Hematopoietic multipotent progenitor cell treated with erythropoietin and hydrocortisone succinate and interleukin-3 and kit ligand, for 8 days (in vitro differentiated cells): ENCODE data around the gene AK1.
A peak's percentile ranks its signal among the peaks of the same experiment; 100 is the strongest.

Experiments
- DNase-seq: peaks from one replicate; pipeline ENCODE4 v3.0.0-alpha.2; 2015

The AK1 gene

DNA sequence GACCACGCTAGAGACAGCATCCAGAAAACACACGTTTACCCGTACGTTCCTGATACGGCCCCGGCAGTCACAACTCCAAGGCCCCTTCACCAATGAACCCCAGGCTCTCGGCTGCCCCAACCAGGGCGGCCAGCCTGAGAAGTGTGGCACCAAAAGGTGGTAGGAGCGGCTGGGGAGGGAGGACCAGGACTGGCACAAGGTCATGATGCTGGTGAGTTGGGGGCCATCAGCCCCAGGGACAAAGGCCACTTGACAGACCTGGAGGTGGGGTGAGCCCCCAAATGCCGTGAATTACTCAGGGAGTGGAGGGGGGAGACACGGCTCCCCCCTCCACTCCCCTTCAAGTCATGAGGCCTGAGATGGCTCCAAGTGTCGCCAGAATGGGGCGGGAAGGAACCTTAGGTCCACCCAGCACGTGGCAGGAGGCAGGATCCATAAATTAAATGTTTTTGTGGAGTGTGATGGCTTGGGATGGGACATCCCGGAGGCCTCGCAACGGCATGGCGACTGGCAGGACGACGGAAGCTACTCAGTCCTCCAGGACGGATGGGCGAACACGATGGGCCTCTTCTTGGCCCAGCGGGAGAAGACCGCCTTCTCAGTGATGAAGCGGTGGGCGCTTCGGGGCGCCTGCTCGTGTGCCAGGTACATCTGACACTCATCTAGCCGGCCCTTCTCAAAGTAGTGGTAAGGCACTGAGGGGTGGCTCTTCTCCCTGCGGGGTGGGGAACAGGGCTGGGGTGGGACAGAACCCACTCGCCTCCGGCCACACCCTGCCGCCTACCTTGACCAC is 30.6 kb upstream of the AK1 start:
- DNase-seq, result no peak

DNA sequence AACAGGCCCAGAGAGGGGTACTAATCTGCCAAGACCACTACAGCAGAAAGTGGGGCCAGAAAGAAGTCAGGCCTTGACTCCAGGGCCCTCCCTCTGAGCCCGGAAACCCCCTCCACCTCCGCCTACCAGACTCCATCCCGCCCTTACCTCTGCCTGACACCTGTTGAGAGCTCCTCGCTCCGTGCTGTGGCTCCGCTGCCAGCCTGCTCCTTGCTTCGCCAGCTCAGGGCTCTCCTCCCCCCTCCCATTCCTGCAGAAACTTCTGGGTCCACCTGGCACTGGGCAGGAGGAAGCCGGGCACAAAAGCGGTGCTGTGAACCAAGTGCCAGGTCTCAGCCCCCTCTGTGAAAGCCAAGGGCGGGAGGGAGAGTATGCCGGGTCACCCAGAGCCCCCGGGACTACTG is 28.3 kb upstream of the AK1 start:
- DNase-seq, result no peak

GRCh38 chr9:127905004-127905728 is 27.7 kb upstream of the AK1 start:
- no peak for DNase-seq

DNA sequence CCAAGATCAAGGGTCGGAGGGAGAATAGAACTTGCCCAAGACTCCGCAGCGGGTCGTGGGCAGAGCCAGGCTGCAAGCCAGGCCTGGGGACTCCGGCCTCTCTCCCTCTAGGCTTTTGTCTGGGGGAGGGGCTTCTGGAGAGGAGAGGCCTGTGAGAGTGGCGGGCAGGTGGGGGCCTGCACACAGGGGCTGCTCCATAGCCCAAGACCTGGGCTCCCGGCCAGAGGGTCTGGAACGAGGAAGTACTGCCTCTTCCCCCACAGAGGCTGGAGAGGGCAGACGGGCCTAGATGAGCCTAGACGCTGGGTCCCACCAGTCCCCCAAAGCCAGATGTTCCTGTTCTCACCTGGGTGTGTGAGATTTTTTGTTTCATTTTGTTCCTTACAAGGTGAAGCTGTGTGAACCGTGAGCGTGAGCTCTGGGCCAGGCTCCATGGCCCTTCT is 27.1 kb upstream of the AK1 start:
- no peak for DNase-seq

DNA sequence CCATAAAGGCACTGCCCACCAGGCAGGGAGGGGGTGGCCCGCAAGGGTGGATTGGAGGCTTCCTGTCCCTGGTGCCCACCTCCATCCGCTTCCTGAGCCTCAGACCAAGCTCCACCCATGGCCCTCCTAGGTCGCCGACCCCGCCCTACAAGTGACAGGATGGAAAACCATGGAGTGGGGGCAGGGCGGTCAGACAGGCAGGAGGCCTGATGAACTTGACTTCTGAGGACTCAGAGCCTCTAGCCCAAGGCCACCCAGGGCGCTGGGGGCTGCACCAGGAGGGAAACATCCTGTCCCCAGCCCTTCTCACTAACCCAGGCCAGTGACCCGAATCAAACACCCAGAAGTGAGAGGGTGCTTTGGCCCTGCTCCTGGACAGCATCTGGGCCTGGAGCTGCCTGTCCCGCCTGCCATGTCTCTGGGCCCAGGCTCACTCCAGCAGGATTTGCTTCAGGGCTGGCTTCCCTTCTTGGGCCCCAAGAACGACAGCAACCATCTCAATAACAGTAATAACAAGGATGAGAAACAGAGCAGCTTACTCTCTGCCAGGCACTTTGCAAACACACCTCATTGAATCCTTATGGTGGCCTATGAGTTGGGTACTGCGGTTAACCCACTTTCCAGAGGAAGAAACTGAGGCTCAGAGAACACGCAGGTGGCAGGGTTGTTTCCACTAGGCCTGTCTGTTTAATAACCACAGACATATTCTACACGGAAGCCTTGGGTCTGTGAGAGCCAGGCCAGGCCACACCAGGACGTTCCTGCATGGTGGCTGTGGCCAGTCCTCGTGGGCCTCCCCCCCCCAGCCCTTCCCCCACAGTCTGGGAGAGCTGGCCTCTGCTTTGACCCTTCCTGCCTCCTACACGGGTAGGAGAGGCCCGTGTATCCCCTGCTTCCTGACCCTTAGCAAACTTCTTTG is 26.3 kb upstream of the AK1 start:
- DNase-seq, result peak; percentile 90

DNA sequence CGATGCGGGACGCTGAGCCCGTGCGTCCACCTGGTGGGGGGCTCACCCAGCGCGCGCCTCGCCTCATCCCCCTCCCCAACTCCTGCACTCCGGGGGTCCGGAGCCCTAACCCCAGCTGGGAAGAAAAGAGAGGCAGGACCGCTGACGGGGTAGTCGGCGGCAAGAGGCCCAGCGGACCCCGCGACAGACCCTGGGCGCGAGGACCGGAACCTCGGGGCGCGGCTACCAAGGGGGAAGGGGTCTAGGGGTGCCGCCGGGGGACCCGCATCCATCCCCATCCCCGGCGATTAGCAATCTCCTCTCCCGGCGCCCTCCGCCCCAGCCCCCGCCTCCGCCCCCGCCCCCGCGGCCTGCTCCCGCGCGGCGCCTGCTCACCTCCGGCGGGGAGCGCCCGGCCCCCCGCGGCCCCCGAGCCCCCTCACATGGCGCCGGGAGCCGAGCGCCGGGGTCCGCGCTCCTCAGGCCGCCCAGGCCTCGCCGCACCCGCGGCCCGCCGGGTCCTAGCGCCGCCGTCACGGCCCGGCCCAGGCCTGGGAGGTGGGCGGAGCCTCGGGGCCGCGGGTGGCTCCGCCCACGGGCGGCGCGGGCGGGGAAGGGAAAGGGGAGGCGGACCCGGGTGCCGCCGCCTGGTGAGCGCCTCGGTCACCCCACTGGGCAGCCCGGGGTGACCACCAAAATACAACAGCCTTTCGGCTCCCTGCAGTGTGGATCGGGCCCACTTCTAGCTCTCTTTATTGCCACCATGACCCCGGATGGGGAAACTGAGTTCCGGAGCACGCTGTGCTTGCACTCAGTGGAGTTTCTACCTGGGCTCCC is 21.9 kb upstream of the AK1 start, which contains the start of gene ST6GALNAC6:
TSS of gene ST6GALNAC6 (minus strand) at position 476 of the 816 bp plus-strand sequence. CDS start 1,622 bp downstream, outside the sequence.
- peak; percentile 74 for DNase-seq

DNA sequence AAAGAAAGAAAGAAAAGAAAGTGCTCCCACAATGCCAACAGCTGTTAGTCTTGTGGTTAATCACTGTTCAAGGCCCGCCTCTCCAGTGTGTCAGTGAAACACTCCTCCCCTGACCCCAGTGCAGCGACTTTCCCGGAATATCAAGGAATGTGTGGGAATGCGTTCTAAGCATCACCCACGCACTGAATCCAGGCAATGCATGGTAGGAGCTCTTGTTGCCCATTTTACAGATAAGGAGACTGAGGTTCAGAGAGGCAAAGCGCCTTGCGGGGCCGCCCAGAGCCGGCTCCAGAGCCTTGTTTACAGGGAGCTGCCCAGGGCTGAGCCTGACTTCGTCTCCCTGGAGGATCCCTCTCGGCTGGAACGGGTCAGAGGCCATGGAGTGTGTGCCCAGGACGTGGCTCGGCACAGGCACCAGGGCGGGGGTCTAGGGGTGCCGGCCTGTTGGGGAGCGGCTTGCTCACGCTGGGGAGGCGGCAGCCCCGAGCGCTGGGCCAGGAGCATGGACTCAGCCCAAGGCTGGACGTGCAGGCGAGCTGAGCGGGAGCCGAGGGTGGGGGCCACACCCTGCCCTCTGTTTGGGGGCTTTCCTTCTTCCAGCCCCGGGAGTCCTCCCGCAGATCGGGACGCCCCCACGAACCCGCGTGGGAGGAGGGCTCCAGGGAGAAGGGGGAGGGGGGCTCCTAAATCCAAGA is 21.1 kb upstream of the AK1 start:
- peak; percentile 46 for DNase-seq

- peak; percentile 86 for DNase-seq
Observed at GRCh38 chr9:127897193-127897692, 19.8 kb upstream of the AK1 start.

GRCh38 chr9:127896395-127897192 is 19.1 kb upstream of the AK1 start:
- DNase-seq, result no peak

DNA sequence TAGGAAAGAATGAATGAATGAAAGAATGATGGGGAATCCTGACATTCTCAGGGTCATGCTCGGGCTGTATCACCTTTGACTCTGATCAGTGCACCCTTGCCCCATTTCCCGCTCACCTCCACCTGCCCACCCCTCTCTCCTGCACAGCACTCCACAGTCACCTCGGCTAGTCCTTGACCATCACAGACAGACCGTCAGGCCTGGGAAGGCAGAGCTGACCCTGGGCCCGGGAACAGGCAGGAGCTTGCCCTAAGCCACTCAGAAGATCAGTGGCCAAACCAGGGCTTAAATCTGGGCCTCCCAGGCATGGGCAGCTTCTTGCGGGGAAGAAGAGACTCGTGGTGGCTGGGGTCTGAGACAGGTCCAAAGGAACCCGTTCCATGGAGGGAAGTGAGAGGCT is 18.3 kb upstream of the AK1 start:
- no peak for DNase-seq

DNA sequence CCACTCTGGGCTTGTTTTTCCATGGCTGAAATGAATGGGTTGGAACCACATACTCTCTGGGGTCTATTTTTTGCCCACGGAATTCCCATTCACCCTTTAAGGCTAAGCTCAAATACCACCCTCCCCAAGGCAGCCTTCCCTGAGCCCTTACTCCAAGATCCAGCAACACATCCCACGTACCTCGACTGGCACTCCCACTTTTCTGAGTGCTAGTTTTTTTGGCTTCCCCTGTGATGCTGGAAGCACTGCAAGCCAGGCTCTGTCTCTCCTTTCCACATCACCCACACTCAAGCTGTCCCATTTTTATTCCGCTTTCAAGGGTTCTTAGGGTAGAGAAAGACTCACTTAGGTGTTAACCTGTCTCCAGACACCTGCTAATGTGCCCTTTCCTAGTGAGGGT is 15.9 kb upstream of the AK1 start:
- DNase-seq, result no peak

DNA sequence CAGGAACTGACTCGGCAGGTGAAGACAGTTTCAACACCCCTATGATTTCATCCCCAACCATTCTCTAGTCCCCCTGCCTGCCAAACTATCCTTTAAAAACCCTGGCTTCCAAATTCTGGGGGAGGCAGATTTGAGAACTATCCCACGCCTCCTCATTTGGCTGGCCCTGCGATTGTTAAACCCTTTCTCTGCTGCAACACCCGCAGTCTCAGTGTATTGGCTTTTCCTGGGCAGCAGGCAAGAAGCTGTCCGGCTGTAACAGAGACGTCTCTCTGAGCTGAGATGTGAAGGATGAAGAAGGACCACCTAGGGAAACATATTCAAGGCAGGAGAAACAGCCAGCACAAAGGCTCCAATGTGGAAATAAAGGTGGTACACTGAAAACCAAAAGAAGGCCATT is 15.4 kb upstream of the AK1 start:
- no peak for DNase-seq

DNA sequence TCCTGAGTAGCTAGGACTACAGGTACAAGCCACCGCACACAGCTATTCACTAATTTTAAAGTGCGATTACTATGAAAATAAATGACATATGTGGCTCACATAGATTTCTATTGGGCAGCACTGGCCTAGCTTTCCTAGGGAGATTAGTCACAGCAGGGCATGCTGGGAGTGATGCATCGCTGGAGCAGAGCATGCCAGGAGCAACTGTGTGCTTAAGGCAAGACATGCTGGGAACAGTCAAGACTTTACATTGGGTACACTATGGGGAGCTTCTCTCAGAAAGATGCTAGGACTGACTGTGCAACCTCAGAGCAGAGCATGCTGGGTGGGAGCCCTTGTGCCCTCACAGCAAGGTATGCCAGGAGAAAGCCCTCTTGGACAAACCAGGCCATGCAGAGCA is 12.6 kb upstream of the AK1 start:
- no peak for DNase-seq

DNA sequence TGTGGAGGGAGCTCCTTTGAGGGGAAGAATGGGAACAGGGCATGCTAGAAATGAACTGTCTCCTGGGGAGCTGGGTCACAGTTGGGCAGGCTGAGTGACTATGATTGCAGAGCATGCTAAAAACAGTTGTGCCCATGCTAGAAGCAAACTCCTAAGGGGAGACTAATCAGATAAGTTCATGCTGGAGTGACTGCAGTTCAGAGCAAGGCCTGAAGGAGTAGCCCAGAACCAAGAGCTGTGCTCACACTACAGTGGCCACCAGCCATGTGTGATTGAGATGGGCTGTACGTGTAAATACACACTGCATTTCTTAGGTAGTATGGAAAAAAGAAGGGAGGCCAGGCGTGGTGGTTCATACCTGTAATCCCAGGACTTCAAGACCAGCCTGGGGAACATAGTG is 10.3 kb upstream of the AK1 start:
- peak; percentile 79 for DNase-seq

DNA sequence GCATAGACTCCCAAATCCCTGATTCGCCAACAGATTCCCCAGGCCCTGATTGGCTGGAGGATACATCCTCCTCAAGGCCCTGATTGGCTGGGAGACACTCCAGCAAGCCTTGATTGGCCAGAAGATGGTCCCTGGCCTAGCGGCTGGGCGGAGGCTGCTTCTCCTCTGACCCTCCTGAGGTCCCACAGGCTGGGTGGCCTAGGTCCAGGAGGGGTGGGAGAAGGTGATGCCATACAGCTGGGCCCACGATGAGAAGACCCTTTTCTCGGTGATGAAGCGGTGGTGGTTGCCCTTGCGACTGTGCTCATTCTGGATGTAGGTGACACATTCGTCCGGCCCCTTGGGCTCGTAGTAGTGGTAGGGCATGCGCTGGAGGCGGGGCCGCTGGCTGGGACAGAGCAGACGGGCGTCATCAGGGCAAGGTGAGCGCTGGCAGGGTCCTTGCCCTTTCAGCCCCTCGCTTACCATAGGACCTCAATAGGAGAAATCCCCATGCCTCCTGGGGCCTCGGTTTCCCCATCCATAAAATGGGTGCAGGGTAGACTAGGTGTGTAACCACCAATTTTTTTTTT is 9.0 kb upstream of the AK1 start:
- DNase-seq, result no peak

DNA sequence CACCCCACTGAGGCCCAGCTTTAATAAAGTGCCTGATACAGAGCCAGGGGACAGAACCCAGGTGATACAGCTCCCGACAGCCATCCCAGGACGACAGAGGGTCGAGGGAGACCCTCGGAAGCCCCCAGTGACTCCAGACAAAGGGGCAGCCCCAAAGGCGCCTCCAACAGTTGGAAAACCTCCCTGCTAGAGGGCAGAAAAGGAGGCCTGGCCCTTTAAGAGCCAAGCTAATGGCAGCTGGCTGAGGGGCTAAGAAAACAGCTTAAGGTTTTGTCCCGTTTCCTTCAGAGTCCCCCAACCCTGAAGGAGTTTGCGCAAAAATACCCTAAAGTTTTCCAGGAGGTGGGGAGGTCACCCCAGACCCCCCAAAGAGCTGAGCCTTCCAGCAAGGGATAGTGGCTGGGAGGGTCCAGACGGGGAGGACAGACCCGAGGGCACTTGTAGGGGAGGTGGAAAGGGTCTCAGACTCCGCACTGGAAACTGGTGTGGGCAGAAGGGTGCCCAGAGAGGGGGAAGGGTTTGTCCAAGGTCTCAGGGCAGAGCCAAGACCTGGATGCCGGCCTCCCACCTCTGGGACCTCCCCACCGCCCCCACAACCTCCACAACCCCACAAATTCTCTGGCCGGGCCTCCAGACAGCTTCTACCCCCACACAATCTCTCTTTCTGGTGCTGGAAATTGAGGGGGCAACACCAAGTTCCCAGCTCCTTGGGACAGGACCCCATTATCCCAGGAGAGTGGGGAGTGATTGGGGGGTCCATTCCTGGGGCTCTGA is 8.2 kb upstream of the AK1 start:
- DNase-seq, result no peak

DNA sequence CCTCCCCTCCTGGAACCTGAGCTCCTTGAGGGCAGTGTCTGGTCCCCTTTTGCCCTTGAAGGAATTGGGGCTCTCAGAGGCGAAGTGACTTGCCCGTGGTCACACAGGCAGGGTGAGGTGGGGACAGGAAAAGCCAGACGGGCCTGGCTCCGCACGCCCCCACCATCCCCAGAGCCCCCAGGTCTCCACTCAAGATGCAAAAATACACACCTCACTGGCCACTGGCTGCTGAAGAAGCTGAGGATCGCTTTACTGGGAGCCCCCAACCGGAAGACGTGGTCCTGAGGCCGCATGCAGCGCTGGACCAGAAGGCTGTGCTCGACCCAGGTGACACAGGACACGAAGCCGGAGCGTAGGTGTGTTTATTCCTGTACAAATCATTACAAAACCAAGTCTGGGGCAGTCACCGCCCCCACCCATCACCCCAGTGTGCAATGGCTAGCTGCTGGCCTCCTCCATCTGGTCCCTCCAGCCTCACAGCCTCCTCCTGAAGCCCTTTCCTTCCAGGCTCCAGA is 7.6 kb upstream of the AK1 start:
- no peak for DNase-seq

GRCh38 chr9:127884427-127884911 is 7.0 kb upstream of the AK1 start:
- peak; percentile 99 for DNase-seq

- no peak for DNase-seq
Observed at GRCh38 chr9:127883959-127884358, 6.5 kb upstream of the AK1 start.
